Measurements from ENCODE around the gene KIN.

- TF ChIP-seq POLR2A (IDR thresholded peaks at IDR 0.05) (no peak), CTCF (IDR thresholded peaks at IDR 0.05) (no peak)
Observed at GRCh38 chr10:7787150-7787856, 490 bp downstream of the KIN start.
